NCI-H2196 (cell line): ENCODE results near the gene TRIM46.
A peak's percentile ranks its signal among the peaks of the same experiment; 100 is the strongest.
"Not testable (repeated sequence)": the region's sequence is repeated elsewhere in the genome, so short reads cannot be mapped to it uniquely, and the experiment has no call there.

Experiments used
- DNase-seq: peaks from one replicate; lab custom pipeline; 2025; ENCODE audit not compliant: unreplicated experiment; lab: John Stamatoyannopoulos, UW

The TRIM46 gene

GRCh38 chr1:155137154-155137949, 36.3 kb upstream of the TRIM46 start:
- no peak for DNase-seq

DNA sequence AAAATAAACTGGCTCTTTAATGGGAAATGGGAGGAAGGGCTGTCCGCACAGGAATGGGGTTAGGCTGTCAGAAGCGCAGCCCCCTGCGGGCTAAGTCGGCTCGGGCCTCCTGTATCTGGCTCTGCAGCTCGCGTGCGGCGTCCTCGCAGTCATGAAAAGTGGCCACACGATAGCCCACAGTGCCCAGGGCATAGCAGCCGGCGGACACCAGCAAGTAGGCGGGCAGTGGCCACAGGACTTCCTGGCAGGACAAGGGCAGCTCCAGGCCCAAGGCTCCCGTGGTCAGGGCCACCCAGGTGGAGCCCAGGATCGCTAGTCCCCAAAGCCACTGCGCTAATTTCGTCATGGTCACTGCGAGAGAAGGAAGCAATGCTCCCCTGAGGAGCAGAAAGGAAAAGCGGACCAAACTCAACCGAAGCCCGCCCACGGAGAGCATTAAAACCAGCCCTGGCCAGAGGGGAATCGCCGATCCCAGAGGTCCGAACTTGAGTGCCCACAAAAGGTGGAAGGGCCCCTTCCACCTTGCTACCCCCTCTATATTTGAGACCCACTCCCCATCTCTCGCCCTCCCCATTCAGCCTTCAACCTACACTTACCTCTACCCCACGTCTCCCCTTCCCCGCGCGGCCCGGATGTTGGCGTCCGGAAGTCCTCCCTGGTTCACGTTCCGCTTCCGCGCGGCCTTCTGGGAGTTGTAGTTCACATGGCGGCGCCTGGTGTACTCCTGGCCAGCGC, 33.6 kb upstream of the TRIM46 start, which contains the start of gene DPM3:
DPM3 (minus strand) TSS at position 637 of the 735 bp plus-strand sequence; CDS start at position 346, 291 bp downstream.
- DNase-seq, result peak; percentile 87

- no peak for DNase-seq
Observed at GRCh38 chr1:155140630-155140953, 33.1 kb upstream of the TRIM46 start.

GRCh38 chr1:155141749-155142148, 31.9 kb upstream of the TRIM46 start:
- DNase-seq, result no peak

DNA sequence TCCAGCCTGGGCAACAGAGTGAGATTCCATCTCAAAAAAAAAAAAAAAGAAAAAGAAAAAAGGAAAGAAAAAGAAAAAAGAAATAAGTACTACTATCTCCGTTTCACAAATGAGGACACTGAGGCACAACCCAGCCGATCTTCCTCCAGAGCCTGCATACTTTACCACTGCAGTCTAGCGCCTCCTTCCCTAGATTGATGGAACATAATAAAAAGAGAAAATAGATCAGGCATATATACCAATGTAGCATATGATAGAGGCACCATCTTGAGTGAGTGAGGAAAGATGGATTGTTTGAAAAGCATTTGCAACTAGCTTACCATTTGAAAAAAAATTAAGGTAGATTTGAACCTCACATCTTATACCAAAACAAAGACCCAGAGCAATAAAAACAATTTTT, 28.2 kb upstream of the TRIM46 start:
- no peak for DNase-seq

DNA sequence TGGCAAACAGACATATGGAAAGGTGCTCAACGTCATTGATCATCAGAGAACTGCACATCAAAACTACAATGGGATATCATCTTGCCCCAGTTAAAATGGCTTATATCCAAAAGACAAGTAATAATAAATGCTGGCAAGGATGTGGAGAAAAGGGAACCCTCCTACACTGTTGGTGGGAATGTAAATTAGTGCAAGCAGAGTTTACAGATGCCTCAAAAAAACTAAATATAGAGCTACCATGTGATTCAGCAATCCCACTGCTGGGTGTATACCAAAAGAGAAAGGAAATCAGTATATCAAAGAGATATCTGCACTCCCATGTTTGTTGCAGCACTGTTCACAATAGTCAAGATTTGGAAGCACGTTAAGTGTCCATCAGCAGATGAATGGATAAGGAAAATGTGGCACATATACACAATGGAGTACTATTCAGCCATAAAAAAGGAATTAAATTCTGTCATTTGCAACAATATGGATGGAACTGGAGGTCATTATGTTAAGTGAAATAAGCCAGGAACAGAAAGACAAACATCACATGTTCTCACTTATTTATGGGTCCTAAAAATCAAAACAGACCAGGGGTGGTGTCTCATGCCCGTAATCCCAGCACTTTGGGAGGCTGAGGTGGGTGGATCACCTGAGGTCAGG, 17.5 kb upstream of the TRIM46 start:
- DNase-seq, result not testable (repeated sequence)

- DNase-seq, result no peak
Observed at GRCh38 chr1:155158991-155159390, 14.7 kb upstream of the TRIM46 start.

- no peak for DNase-seq
Observed at GRCh38 chr1:155160128-155160527, 13.5 kb upstream of the TRIM46 start.

GRCh38 chr1:155162631-155163030, 11.0 kb upstream of the TRIM46 start:
- not testable (repeated sequence) for DNase-seq

GRCh38 chr1:155163785-155164184, 9.9 kb upstream of the TRIM46 start:
- not testable (repeated sequence) for DNase-seq

- not testable (repeated sequence) for DNase-seq
Observed at GRCh38 chr1:155164625-155165024, 9.0 kb upstream of the TRIM46 start.

DNA sequence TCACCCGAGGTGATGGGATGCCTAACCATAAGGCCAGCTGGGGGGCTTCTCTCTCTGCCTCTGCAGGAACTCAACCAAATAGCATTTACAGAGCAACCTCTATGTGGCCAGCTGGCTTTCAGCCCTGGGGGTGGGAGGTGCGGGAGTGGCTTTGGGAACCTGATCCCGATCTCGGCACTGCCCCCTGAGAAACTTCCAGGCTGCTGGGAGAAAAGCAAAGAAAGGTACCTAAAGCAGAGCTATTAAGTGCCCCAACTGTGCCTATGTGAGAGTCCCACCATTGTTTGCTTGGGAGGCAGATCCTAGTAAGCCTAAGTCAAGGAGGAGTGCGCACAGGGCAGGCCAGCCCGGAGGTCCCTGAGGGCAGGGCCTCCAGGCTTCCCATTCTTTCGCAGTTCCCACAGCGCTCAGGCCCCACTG, 7.6 kb upstream of the TRIM46 start:
- no peak for DNase-seq

GRCh38 chr1:155166471-155167165, 7.0 kb upstream of the TRIM46 start:
- peak; percentile 63 for DNase-seq

GRCh38 chr1:155167166-155168104, 6.2 kb upstream of the TRIM46 start:
- peak; percentile 93 for DNase-seq

DNA sequence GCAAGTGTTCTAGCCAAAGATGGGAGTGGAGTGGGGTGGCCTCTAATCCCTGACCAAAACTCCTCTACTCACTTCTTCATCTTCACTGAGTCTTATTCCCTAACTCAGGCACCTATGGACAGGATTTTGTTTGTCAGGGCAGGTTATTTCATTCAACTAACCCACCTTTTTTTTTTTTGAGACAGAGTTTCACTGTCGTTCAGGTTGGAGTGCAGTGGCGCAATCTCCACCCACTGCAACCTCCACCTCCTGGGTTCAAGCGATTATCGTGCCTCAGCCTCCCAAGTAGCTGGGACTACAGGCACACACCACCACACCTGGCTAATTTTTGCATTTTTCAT, 5.6 kb upstream of the TRIM46 start:
- DNase-seq, result not testable (repeated sequence)

- DNase-seq, result no peak
Observed at GRCh38 chr1:155168456-155169210, 5.0 kb upstream of the TRIM46 start.

DNA sequence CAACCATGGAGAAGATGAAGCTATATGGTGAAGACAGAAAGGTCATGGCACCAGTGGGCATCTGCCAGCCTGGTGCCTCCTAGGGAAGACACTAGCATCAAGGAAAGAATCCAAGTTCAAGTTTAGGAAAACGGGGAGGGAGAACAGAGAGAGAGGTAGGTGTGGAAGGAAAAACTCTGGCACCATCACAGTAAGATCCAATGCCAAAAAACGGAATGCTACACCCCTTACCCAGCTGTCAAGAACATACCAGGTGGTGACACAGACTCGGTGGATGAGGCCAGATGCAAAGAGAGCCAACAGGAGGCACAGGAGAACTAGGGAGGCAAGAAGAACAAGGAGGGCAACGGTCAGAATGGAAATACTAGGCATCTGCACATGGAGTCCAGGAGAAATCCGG, 4.1 kb upstream of the TRIM46 start:
- no peak for DNase-seq

DNA sequence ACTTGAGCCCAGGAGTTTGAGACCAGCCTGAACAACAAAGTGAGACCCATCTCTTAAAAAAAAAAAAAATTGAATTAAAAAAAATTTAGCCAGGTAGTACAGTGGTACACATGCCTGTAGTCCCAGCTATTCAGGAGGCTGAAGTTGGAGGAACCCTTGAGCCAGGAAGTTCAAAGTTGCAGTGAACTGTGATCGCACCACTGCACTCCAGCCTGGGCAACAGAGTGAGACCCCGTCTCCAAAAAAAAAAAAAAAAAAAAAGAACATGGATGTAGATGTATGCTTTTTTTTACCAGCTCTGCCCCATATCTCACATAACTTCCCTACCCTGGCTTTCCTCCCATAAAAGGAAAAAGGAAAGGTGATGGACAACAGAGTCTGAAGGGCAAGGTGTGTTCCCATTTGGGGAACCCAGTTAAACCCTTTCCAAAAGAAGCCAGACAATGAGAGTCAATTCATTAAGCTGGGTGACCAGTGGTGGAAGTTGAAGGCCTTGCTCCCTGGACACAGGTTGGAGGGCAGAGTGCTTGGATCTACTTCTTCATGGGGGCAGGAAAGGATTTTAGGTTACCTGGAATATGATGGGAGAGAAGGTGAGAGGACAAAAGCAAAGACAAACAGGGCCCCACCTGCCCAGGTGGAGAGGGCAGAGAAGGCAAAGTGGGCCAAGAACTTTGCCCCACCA, 3.4 kb upstream of the TRIM46 start:
- DNase-seq, result no peak

DNA sequence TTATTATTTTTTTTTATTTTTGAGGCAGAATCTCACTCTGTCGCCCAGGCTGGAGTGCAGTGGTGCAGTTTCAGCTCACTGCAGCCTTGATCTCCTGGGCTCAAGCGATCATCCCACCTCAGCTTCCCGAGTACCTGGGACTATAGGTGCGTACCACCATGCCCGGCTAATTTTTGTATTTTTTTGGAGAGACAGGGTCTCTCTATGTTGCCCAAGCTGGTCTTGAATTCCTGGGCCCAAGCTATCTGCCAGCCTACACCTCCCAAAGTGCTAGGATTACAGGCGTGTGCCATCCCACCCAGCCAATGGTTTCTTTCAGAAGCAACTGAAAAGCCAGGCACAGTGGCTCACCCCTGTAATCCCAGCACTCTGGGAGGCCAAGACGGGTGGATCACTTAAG, 2.8 kb upstream of the TRIM46 start:
- no peak for DNase-seq
